ENCODE results near the gene TP53RK. TPM values are rescaled to one million over a fixed set of nuclear protein-coding genes. Genes with fewer than 3 reads are reported as not detected.

Gene TP53RK
- total and polyA plus RNA-seq, 2 of the 13 experiments (the other 11 are each of a cell fraction or from before 2014, with no cell fraction given) = 12.9 to 25.5 TPM

DNA sequence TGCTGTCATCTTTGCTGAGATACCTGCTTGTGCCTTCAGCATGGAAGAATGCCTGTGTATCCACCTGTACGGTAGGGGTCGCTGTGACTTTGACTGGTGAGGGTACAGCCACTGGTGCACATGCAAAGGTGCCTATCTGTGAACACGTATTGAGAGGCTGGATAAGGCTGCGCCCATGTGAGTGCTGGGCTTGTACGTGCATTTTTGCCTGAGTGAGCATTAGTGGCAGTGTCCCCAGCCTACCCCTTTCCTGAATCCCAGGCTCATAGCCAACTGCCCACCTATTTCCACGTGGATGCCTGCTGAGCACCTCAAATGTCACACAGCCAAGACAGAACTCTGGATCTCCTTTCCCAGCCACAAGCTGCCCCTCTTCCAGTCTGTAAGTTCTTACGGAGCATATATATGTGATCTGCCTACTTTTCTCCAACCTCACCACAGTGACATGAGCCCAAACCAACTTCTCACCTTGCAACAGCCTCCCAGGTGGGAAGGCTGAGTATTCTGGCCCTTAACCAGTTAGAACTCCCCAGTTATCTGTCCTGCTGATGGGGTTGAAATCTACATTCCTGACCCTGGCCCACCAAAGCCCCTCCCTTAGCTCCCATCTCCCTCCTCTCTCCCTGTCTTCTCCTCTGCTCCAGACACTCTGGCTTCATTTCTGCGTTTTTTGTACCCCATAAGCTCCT lies 19.1 kb upstream of the TP53RK start (continued):
- TF ChIP-seq ZNF441 (CRISPR knock-in tag; IDR thresholded peaks at IDR 0.05; ENCODE audit: borderline replicate concordance) (0 out of 2 replicates have a peak, but pooled peaks have one; percentile 61), YEATS2 (CRISPR knock-in tag; IDR thresholded peaks at IDR 0.05; ENCODE audit: borderline replicate concordance) (peak; percentile 81; the same call in 1 of the 2 replicates), RFXAP (CRISPR knock-in tag; IDR thresholded peaks at IDR 0.05; ENCODE audit: borderline replicate concordance) (peak; percentile 25; the same call in 1 of the 2 replicates), JUND (CRISPR knock-in tag; IDR thresholded peaks at IDR 0.05) (peak; percentile 54; the same call in 1 of the 2 replicates), CBFB (CRISPR knock-in tag; IDR thresholded peaks at IDR 0.05) (0 out of 2 replicates have a peak, but pooled peaks have one; percentile 44), ZNF432 (CRISPR knock-in tag; IDR thresholded peaks at IDR 0.05; ENCODE audit: borderline replicate concordance) (no peak), ATF1 (CRISPR knock-in tag; IDR thresholded peaks at IDR 0.05) (no peak), PHF20 (CRISPR knock-in tag; IDR thresholded peaks at IDR 0.05) (peak; percentile 75), CCDC6 (CRISPR knock-in tag; IDR thresholded peaks at IDR 0.05) (no peak), SRF (IDR thresholded peaks at IDR 0.05; ENCODE audit: low read depth, low read length) (no peak), ZNF670 (CRISPR knock-in tag; IDR thresholded peaks at IDR 0.05; ENCODE audit: borderline replicate concordance) (no peak; the same call in 1 of the 2 replicates)
- TF ChIP-seq, protein P1, sequence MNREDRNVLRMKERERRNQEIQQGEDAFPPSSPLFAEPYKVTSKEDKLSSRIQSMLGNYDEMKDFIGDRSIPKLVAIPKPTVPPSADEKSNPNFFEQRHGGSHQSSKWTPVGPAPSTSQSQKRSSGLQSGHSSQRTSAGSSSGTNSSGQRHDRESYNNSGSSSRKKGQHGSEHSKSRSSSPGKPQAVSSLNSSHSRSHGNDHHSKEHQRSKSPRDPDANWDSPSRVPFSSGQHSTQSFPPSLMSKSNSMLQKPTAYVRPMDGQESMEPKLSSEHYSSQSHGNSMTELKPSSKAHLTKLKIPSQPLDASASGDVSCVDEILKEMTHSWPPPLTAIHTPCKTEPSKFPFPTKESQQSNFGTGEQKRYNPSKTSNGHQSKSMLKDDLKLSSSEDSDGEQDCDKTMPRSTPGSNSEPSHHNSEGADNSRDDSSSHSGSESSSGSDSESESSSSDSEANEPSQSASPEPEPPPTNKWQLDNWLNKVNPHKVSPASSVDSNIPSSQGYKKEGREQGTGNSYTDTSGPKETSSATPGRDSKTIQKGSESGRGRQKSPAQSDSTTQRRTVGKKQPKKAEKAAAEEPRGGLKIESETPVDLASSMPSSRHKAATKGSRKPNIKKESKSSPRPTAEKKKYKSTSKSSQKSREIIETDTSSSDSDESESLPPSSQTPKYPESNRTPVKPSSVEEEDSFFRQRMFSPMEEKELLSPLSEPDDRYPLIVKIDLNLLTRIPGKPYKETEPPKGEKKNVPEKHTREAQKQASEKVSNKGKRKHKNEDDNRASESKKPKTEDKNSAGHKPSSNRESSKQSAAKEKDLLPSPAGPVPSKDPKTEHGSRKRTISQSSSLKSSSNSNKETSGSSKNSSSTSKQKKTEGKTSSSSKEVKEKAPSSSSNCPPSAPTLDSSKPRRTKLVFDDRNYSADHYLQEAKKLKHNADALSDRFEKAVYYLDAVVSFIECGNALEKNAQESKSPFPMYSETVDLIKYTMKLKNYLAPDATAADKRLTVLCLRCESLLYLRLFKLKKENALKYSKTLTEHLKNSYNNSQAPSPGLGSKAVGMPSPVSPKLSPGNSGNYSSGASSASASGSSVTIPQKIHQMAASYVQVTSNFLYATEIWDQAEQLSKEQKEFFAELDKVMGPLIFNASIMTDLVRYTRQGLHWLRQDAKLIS (CRISPR knock-in tag; IDR thresholded peaks at IDR 0.05) = no peak
- TF ChIP-seq, protein P2, sequence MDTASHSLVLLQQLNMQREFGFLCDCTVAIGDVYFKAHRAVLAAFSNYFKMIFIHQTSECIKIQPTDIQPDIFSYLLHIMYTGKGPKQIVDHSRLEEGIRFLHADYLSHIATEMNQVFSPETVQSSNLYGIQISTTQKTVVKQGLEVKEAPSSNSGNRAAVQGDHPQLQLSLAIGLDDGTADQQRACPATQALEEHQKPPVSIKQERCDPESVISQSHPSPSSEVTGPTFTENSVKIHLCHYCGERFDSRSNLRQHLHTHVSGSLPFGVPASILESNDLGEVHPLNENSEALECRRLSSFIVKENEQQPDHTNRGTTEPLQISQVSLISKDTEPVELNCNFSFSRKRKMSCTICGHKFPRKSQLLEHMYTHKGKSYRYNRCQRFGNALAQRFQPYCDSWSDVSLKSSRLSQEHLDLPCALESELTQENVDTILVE (CRISPR knock-in tag; IDR thresholded peaks at IDR 0.05) = peak; percentile 42; the same call in 1 of the 2 replicates
- TF ChIP-seq, protein P3, sequence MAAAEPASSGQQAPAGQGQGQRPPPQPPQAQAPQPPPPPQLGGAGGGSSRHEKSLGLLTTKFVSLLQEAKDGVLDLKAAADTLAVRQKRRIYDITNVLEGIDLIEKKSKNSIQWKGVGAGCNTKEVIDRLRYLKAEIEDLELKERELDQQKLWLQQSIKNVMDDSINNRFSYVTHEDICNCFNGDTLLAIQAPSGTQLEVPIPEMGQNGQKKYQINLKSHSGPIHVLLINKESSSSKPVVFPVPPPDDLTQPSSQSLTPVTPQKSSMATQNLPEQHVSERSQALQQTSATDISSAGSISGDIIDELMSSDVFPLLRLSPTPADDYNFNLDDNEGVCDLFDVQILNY (CRISPR knock-in tag; conservative IDR thresholded peaks at IDR 0.05) = no peak
- TF ChIP-seq, protein P4, sequence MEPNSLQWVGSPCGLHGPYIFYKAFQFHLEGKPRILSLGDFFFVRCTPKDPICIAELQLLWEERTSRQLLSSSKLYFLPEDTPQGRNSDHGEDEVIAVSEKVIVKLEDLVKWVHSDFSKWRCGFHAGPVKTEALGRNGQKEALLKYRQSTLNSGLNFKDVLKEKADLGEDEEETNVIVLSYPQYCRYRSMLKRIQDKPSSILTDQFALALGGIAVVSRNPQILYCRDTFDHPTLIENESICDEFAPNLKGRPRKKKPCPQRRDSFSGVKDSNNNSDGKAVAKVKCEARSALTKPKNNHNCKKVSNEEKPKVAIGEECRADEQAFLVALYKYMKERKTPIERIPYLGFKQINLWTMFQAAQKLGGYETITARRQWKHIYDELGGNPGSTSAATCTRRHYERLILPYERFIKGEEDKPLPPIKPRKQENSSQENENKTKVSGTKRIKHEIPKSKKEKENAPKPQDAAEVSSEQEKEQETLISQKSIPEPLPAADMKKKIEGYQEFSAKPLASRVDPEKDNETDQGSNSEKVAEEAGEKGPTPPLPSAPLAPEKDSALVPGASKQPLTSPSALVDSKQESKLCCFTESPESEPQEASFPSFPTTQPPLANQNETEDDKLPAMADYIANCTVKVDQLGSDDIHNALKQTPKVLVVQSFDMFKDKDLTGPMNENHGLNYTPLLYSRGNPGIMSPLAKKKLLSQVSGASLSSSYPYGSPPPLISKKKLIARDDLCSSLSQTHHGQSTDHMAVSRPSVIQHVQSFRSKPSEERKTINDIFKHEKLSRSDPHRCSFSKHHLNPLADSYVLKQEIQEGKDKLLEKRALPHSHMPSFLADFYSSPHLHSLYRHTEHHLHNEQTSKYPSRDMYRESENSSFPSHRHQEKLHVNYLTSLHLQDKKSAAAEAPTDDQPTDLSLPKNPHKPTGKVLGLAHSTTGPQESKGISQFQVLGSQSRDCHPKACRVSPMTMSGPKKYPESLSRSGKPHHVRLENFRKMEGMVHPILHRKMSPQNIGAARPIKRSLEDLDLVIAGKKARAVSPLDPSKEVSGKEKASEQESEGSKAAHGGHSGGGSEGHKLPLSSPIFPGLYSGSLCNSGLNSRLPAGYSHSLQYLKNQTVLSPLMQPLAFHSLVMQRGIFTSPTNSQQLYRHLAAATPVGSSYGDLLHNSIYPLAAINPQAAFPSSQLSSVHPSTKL (CRISPR knock-in tag; IDR thresholded peaks at IDR 0.05) = peak; percentile 70
- TF ChIP-seq, protein P5, sequence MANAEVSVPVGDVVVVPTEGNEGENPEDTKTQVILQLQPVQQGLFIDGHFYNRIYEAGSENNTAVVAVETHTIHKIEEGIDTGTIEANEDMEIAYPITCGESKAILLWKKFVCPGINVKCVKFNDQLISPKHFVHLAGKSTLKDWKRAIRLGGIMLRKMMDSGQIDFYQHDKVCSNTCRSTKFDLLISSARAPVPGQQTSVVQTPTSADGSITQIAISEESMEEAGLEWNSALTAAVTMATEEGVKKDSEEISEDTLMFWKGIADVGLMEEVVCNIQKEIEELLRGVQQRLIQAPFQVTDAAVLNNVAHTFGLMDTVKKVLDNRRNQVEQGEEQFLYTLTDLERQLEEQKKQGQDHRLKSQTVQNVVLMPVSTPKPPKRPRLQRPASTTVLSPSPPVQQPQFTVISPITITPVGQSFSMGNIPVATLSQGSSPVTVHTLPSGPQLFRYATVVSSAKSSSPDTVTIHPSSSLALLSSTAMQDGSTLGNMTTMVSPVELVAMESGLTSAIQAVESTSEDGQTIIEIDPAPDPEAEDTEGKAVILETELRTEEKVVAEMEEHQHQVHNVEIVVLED (CRISPR knock-in tag; IDR thresholded peaks at IDR 0.05; ENCODE audit: borderline replicate concordance) = peak; percentile 20; the same call in 1 of the 2 replicates

Data from HepG2 (cell line).